Fibroblast of skin of back (primary cell): ENCODE data around the gene POP4. TPM values are rescaled to one million over a fixed set of nuclear protein-coding genes. Genes with fewer than 3 reads are reported as not detected.
"Not testable (repeated sequence)": the region's sequence is repeated elsewhere in the genome, so short reads cannot be mapped to it uniquely, and the experiment has no call there.

Experiments used
- DNase-seq: peaks from one replicate; pipeline ENCODE4 v3.0.0-alpha.2; 2013
- polyA plus RNA-seq, 2 experiments: library from polyadenylated mRNA; unstranded; fragments of 120-200 nt; gene quantifications; one replicate each; pipeline ENCODE4 v1.2.1, GENCODE V29; 2013; ENCODE audit not compliant: insufficient read length in 2 of 2

The POP4 gene, protein sequence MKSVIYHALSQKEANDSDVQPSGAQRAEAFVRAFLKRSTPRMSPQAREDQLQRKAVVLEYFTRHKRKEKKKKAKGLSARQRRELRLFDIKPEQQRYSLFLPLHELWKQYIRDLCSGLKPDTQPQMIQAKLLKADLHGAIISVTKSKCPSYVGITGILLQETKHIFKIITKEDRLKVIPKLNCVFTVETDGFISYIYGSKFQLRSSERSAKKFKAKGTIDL
- polyA plus RNA-seq (2013, experiment 1 of 2; ENCODE audit: insufficient read length): 65.8 TPM
- polyA plus RNA-seq (2013, experiment 2 of 2; ENCODE audit: insufficient read length): 52.2 TPM

DNA sequence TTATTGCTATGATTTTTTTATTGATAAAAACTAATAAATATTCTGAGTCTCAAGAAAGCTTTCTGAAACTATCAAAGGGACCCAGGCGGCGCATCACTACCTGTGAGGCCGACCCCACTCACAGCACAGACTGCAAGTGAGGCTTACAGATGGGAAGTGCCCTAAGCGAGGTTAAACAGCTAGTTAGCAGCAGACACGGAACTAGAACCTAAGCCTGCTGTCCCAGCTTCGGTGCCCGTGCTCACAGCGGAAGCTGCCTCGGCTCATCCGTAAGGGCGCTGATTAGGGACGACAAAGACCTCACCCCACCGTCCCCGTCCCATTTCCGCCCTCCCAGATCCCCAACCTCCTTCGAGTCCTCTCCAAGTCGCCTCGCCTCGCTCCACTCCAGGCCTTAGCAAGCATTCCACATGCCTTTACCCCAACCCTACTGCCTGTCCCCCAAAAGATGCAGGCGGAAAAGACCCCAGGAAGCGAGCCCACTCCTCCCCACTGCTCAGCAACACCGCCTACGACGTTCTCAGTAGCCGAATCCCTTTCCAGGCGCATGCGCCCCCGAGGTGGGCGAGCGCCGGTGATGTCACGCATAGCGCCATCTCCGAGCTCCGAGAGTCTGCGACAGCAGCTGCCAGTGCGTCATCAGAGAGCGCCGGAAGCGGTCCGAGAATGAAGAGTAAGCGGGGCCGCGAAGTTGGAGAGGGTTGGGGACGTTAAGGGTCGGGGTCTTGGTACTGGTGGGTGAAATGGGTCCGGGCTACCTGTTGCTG is at the start of gene POP4:
POP4 (plus strand) TSS at position 631 of the 767 bp plus-strand sequence; CDS start at position 667, 36 bp downstream.
- peak; percentile 95 for DNase-seq

DNA sequence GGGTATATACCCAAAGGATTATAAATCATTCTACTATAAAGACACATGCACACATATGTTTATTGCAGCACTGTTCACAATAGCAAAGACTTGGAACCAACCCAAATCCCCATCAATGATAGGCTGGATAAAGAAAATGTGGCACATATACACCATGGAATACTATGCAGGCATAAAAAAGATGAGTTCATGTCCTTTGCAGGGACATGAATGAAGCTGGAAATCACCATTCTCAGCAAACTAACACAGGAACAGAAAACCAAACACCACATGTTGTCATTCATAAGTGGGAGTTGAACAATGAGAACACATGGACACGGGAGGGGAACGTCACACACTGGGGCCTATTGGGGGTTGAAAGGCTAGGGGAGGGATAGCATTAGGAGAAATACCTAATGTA is 47.0 kb upstream of the POP4 start:
- DNase-seq: not testable (repeated sequence)

DNA sequence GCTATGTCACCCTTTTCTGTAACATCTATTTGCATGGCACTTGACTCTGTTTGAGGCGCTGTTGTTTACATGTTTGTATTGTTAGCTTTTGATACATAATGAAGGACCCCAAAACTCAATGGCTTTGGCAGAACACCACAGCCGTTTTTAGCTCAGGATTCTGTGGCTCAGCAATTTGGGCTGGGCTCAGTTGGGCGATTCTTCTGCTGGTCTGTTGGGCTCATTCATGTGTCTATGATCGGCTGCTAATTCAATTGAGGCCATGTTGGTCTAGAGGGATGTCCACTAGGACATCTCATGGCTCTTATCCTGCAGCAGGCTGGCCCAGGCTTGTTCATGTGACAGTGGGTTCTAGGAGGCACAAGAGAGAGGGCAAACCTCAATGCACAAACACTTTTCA is 46.3 kb upstream of the POP4 start:
- DNase-seq: no peak

DNA sequence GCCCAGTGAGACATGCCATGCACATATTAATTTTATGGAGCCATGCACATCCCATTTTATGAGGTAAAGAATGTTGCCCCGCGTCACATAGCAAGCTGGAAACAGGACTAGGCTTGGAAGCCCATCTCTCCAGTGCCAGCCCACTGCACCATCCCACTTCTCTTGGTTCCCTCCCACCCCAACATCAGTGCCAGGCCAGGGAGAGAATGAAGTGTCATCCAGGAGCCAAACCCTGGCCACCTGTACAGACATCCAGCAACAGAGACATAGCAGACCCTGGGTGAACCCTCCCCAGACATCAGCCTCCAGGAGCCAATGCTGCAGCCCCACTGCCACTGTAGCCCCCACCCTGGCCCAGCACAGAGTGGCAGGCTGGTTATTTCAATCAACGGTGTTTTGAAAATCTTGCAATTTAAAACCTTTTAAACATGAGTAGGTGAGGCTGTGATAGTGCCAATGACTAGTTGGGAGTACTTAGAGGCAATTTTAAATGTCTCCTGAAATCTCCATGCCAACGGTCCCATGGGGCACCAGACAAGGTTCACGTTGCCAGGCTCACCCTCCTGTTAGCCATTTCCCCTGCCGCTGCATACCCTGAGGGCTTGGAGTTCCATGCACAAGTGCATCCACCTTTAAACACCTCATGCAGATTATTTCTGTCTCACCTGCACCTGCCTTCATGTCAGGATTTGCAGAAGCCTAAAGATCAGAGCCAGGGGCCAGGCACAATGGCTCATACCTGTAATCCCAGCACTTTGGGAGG is 45.6 kb upstream of the POP4 start:
- DNase-seq: no peak

DNA sequence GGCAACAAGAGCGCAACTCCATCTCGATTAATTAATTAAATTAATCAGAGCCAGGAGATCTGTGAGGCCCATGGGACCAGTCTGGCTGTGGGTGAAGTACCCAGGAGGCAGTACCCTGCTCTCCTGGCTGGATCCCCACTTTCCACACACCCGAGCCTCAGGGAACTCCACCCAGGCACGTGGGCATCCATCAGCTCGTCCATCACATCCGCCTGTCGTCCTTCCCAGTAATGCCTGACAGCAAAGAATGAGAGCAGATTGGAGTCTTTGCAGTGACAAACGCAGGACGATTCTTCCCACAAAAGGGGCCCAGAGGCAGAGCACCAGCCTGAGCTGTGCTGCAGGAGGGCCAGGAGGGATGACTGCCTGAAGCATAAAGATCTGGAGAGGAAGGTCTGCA is 44.5 kb upstream of the POP4 start:
- DNase-seq: no peak

DNA sequence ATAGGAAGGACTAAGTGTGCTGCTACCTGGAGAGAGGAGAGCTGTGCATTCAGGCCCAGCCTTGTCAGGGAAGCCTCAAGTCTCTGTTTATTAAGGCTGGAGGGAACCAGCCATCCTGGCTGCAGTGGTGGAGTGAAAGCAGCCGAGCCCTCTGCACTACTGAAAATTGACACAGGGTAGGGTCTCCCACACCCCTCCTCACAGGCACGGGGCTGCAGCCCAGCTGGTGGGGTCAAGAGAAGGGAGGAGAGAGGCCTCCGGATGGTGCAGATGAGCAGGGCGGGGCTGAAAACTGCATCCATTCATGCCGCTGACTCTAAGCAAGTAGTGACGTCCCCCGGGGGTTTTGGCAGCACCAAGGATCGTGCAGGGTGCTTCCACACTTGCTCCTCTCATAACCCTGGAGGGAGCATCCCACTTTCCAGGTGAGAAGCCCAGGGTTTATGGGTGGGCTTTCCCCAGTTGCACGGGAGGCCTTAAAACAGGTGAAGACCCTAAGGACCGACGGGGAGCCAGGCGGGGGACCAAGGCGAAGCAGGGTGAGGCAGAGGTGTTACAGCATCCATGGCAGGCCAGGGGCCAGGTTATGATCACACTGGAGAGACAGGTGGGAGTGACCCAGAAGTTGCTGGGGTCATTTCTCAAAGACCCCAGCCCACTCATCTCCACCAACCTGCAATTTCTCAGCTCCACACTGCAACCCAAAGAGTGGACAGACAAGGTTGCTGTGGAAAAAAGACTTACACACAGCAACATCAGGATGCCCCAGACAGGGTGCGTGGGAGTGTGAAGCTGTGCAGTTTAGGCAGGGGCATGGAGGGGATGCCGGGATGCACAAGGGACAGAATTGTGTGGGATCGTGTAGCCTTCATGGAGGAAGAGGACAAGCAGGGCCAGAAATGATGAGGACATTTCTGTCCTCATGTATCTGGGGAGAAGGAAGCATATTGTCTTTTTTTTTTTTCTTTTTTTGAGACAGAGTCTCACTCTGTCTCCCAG is 43.5 kb upstream of the POP4 start:
- DNase-seq: no peak

DNA sequence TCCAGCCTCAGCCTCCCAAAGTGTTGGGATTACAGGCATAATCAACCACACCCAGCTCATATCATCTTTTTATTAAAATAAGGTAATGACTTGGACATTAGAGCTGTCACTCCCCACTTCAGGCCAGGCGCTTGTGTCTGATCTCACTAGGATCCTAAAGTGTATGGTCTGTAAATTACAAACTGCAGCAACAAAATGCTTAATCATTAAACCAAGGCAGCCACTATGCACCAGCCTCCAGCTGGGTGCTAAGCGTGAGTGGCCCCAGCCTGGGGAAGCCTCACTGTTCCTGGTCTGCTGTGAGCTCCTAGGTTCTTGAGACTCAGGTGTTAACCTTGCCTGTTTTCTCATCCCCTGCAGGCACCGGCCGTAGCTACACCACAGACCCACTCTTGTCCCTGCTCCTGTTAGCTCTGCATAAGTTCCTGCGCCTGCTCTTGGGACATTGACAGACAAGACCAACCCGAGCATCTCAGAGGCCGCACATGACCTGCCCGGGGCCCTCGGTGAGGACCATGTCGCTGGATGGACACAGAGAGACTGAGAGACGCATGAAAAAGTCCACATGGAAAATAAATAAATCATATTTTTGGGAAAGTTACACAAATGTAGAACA is 42.5 kb upstream of the POP4 start:
- no peak for DNase-seq

DNA sequence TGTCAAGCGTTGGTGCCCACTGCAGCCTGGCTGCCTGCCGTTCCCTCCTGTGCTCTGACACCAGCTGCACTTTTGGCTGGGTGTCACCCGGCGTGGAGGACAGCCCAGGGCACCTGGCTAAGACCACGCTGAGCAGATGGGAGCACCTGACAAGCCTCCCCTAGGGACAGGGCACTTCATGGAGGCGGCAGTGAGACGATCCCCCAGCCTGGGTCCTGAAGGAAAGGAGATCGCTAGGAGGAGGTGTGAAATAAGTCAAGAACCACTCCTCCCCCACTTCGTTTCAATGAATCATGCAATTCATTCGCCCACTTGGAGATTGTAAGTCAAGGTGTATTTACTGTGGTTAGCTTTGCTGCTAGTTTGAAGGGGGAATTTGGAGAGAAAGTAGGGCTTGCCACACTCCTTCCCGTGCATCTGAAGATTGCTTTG is 41.5 kb upstream of the POP4 start:
- DNase-seq: no peak

DNA sequence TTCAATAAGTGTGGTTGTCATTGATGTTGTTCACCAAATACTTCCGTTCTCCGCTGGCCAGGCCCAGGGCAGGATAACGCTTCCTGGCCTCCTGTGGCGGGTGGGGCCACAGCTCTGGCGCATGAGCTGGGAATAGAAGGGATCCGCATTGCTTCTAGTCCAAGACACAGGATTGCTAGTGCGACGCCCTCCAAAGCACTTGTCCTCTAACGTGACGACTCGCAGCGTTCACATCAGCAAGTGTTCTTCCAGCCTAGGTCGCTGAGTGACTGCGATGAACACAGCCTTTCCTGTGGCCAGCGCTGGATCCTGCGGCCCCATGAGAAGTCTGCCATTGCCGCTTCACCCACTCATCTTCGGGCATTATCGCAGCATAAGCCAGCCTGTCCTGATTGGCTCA is 40.9 kb upstream of the POP4 start:
- no peak for DNase-seq

DNA sequence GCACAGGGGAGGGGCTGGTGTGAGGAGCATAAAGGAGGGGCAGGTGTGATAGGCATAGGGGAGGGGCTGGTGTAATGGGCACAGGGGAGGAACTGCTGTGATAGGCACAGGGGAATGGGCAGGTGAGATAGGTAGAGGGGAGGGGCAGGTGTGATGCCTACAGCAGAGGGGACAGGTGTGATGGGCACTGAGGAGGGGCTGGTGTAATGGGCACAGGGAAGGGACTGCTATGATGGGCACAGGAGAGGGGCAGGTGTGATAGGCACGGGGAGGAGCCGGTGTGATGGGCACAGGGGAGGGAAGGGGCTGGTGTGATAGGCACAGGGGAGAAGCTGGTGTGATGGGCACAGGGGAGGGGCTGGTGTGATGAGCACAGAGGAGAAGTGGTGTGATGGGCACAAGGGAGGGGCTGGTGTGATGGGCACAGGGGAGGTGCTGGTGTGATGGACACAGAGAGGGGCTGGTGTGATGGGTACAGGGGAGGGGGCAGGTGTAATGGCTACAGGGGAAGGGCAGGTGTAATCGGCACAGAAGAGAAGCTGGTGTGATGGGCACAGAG is 39.5 kb upstream of the POP4 start:
- DNase-seq: no peak

DNA sequence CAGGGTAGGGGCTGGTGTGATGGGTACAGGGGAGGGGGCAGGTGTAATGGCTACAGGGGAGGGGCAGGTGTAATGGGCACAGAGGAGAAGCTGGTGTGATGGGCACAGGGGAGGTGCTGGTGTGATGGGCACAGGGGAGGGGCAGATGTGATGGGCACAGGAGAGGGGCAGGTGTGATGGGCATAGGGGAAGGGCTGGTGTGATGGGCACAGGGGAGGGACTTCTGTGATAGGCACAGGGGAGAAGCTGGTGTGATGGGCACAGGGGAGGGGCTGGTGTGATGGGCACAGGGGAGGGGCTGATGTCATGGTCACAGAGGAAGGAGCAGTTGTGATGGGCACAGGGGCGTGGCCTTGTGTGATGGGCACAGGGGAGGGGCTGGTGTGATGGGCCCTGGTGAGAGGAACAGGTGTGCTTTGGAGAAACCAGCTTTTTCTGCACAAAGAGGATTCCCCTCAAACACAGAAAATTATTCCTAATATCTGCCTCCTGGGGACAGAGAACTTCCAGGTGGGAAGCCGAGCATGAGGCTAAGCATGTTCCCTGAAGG is 38.6 kb upstream of the POP4 start:
- DNase-seq: no peak

DNA sequence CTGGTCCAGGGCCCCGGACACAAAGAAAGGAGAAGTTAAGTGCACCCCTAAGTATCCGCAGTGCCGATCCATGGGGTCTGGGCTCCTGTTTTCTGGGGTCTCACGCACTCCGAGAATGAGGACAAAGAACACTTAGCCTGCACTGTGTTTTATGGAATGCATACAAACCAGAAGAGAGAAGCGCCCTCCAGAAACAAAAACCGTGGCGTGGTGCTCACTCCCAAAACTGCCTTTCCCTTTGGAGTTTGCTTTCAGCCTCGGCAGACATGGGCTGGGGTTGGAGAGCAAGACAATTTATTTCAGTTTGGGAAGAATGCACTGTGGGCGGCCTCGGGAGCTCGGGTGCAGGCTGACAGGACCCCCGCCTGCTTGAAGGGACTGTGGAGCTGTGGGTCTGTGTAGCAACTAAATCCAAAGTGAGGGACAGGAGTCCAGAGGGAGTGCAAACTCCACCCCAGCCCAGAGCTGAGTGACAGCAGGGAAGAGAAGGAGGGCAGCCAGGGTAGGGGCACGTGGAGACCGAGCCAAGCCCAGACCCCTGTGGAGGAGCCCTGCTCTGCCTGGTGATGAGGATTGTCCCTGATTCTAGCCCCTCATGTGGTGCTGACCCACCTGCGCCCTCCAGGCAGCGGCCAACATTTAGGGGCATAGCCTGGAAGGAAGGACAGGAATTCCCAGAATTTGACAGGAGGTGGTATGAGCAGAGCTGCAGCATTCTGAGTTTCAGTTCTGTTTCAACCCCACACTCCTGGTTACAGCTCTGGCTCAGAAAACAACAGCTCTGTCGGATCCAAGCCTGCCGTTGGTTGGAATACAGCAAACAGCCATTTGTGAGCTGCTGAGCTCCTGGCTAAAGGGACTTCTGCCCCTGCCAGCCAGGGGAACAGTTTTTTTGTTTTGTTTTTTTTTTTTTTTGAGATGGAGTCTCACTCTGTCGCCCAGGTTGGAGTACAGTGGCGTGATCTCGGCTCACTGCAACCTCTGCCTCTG is 37.8 kb upstream of the POP4 start:
- DNase-seq: no peak

DNA sequence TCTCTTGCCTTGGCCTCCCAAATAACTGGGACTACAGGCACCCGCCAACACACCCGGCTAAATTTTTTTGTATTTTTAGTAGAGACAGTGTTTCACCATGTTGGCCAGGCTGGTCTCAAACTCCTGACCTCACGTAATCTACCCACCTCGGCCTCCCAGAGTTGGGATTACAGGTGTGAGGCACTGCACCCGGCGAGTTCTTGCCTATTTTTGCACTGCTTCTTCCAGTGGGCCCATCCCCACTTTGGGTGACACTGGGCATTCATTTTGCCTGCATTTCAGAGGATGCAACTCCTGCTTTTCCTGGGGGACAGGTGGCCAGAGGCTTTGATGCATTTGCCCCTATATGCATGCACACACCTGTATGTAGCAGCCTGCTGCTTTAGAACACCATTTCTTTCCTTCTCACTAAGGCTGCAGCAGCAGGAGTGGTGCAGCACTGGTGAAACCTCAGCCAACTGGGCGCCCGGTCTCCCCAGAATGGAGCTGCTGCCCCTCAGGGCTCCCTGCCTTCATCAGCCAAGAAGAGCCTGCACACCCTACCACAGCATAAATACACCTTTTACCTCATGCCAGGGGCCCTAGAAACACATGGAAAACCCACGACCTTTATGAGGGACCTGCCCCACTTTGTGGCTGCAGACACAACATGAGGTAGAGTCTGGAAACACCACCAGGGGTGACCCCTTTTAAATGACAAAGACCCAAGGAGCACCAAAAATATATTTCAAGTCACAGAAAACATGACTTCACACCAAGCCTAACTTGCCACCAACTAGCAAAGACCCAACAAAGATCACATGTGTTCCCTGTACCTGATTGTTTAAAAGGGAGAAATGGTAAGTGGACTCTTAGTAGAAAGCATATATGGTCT is 36.8 kb upstream of the POP4 start:
- DNase-seq: no peak

DNA sequence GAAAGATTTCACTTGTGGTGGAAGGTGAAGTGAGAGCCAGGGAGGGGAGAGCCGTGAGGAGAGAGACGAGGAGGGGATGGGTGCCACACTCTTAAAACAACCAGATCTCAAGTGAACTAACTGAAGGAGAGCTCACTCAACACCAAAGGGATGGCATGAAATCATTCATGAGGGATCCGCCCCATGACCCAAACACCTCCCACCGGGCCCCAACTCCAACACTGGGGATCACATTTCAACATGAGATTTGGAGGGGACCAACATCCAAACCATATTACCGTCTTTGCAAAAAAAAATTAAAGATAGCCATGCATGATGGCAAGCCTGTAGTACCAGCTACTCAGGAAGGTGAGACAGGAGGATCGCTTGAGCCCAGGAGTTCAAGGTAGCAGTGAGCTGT is 34.9 kb upstream of the POP4 start:
- no peak for DNase-seq

DNA sequence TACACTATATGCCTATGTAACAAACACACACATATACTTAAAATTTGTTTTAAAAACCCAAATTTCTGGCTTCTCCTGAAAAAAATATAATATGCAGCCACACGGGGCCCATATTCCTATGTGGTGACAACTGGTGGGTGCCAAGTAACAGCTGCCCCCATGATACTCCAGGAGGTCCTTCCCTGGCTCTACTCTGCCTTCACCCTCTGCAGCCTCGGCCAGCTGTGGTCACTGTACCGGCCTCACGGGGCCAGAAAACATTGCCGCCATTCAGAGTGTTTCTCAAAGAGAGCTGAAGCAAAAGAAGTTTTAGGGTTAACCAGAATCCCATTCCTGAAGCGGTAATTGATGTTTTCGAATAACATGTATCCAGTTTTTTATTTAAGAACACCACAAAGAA is 32.6 kb upstream of the POP4 start:
- DNase-seq: no peak

DNA sequence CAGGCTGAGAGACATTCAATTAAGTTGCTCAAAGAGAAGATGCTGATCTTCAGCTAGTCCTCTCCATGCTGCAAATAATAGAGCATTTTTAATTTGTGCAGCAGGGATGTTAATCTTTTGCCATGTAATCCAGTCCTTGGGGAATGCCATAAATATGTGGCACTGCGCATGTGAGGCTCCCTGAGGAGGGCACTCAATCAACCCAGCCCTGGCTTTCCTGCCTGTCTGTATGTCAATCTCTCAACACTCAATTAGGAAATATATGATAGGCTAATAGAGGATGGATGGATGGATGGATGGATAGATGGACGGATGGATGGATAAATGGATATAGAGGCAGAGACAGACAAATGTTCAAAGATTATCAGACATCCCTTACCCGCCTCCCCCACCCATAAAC is 31.6 kb upstream of the POP4 start:
- DNase-seq: no peak

DNA sequence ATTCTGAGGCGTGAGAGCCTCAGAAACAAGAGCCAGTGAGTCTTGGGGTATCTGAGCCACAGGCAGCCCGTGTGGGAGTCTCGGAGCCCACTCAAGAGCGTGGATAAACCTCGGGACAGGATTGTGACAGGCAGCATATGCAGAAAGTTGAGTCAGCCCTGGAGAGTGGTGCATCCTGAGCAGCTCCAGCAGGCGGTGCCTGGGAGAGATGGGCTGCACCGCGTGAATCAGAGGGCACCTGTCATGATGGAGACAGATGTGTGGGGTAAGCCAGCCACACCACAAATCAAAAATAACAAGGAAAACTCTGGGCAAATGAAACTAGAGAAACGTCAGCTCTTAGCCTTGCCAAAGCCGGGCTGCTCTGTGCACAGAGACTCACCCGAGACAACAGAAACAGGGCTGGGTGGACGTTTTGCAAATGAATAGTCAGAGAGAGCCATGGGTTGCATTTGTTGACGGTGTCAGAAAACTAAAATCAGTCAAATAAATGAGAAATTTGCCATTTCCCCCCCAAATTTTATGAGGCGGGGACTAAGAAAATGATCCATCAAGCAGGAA is 30.0 kb upstream of the POP4 start:
- DNase-seq: no peak
